ENCODE results near the gene GRIK4.

Gene GRIK4

GRCh38 chr11:120793806-120794479, 282.4 kb downstream of the GRIK4 start:
- TF ChIP-seq REST (IDR thresholded peaks at IDR 0.05; ENCODE audit: insufficient read depth in 1 of 2, low read depth in 2 of 2, low read length in 2 of 2) (no peak), FOXP2 (optimal IDR thresholded peaks at IDR 0.05; ENCODE audit: borderline replicate concordance, extremely low read depth, extremely low read length, insufficient read depth) (no peak), TAF1 (IDR thresholded peaks at IDR 0.05; ENCODE audit: borderline replicate concordance, insufficient read depth, low read length) (no peak), SIN3A (IDR thresholded peaks at IDR 0.05; ENCODE audit: borderline replicate concordance, insufficient read depth, low read length) (no peak), POLR2AphosphoS5 (IDR thresholded peaks at IDR 0.05; ENCODE audit: low read depth, low read length) (no peak)

DNA sequence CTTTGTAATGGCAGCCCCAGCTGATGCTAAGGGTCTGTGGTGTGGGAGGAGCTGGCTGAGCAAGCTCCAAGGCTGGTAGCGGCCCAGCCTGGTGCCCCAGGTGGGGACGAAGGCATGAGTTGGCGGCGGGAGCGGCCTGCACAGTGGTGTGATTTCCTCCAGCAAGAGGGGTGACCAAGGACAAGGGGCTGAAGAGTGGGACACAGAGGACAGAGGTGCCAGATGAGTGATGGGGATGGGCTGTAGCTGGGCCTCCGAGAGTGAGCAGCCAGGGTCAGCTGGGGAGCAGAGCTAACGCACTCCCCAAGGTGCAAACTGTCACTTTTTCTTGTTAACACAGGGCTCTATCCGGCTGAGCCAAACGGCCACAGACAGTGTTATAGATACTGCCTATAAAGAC, 283.2 kb downstream of the GRIK4 start:
- no peak for TF ChIP-seq POLR2AphosphoS5 (IDR thresholded peaks at IDR 0.05; ENCODE audit: low read depth, low read length)
- no peak for TF ChIP-seq TAF1 (IDR thresholded peaks at IDR 0.05; ENCODE audit: borderline replicate concordance, insufficient read depth, low read length)

DNA sequence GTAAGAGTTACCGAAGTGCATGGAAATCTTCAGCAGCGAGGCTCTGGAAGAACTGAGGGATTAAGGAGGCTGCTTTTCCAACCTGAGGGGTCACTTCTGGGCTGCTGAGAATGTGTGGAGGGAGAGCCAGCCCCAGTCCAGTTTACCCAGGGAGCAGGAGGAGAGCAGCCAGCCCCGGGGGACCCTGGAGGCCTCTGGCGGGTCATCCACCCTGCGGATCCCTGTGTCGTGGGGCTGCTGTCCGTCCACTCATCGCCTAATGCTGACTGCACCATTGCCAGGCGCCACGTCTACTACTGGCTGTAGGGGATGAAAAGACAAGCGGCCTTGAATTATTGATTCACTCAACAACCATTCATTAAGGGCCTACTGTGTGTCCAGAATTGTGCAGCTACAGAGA, 283.6 kb downstream of the GRIK4 start:
- TF ChIP-seq TAF1 (IDR thresholded peaks at IDR 0.05; ENCODE audit: borderline replicate concordance, insufficient read depth, low read length) = no peak
- TF ChIP-seq REST (IDR thresholded peaks at IDR 0.05; ENCODE audit: insufficient read depth in 1 of 2, low read depth in 2 of 2, low read length in 2 of 2) = no peak
- TF ChIP-seq SIN3A (IDR thresholded peaks at IDR 0.05; ENCODE audit: borderline replicate concordance, insufficient read depth, low read length) = no peak
- TF ChIP-seq FOXP2 (optimal IDR thresholded peaks at IDR 0.05; ENCODE audit: borderline replicate concordance, extremely low read depth, extremely low read length, insufficient read depth) = no peak
- TF ChIP-seq POLR2AphosphoS5 (IDR thresholded peaks at IDR 0.05; ENCODE audit: low read depth, low read length) = no peak

DNA sequence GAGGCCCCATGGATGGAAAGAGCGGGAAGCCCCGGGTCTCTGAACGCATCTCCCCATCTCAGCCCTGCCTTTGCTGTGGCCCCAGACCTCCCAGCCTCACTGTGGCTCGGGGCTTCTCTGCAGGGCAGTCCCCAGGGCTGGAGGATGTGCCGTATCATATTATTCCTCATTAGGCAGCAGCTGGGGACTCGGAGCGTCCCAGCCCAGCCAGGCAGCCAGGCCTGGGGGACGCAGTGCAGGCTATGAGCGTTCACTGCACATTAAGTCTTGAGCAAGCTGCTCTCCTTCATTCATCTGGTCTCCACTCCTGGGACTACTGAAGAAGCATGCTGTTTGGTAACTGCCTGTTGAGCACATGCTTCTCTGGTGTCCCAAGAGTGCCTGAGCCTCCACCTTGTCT, 285.6 kb downstream of the GRIK4 start:
- TF ChIP-seq FOXP2 (optimal IDR thresholded peaks at IDR 0.05; ENCODE audit: borderline replicate concordance, extremely low read depth, extremely low read length, insufficient read depth) = no peak

DNA sequence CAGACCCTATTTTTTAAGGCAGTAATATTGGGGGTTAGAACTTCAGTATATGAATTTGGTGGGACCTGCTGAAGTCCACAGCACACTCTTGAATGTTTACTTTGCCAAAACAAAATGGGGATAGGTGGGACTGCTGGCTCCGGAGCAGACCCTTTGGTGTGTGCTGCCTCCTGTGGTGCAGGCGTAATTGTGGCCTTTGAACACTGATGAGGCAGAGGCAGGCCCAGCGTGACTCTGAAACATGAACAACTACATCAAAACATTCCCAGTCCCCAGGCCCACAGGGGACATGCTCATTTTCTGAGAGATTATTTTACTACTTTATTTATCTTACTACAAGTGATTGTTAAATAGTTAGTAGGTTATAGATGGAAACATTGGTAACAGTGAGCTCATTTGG, 287.3 kb downstream of the GRIK4 start:
- TF ChIP-seq FOXP2 (optimal IDR thresholded peaks at IDR 0.05; ENCODE audit: borderline replicate concordance, extremely low read depth, extremely low read length, insufficient read depth) = no peak
- TF ChIP-seq POLR2AphosphoS5 (IDR thresholded peaks at IDR 0.05; ENCODE audit: low read depth, low read length) = no peak
- TF ChIP-seq TAF1 (IDR thresholded peaks at IDR 0.05; ENCODE audit: borderline replicate concordance, insufficient read depth, low read length) = no peak
- TF ChIP-seq REST (IDR thresholded peaks at IDR 0.05; ENCODE audit: insufficient read depth in 1 of 2, low read depth in 2 of 2, low read length in 2 of 2) = no peak
- TF ChIP-seq SIN3A (IDR thresholded peaks at IDR 0.05; ENCODE audit: borderline replicate concordance, insufficient read depth, low read length) = no peak

DNA sequence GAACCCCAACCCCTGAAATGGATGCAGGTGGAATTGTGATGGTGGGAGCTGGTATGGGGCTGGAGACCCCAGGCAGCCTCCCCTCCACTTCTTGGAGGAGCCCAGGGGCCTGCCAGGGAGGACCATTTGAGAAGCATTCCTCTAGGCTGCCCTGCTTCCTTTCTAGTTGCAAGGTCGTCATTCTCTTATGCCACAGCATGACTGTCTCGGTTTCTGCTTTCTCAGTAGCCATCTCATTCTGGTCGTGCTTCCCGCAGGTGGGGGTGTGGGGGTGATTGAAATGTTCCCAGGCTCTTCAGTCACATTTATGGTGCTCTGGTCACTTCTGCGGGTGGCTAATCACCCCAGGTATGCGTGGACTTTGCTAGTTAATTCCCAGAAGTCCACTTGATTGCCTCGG, 288.7 kb downstream of the GRIK4 start:
- TF ChIP-seq TAF1 (IDR thresholded peaks at IDR 0.05; ENCODE audit: borderline replicate concordance, insufficient read depth, low read length) (no peak), REST (IDR thresholded peaks at IDR 0.05; ENCODE audit: insufficient read depth in 1 of 2, low read depth in 2 of 2, low read length in 2 of 2) (no peak), FOXP2 (optimal IDR thresholded peaks at IDR 0.05; ENCODE audit: borderline replicate concordance, extremely low read depth, extremely low read length, insufficient read depth) (no peak), SIN3A (IDR thresholded peaks at IDR 0.05; ENCODE audit: borderline replicate concordance, insufficient read depth, low read length) (no peak), POLR2AphosphoS5 (IDR thresholded peaks at IDR 0.05; ENCODE audit: low read depth, low read length) (no peak)

Data from PFSK-1 (cell line).